Amygdala (tissue), 56 donors: ENCODE measurements around the gene EID2.

ENCODE experiments used
- DNase-seq, 56 donors: peaks; one replicate each; lab custom pipeline; 2025; lab: John Stamatoyannopoulos, UW

The EID2 gene

GRCh38 chr19:39506598-39506943 is 33.4 kb downstream of the EID2 start:
- DNase-seq: no peak

- DNase-seq: peak in 6 of 56 donors; percentile 2 to 34 (median 6)
Measured at GRCh38 chr19:39502640-39503417, 37.1 kb downstream of the EID2 start.

GRCh38 chr19:39501340-39501739 is 38.6 kb downstream of the EID2 start:
- DNase-seq: no peak

GRCh38 chr19:39500543-39500942 is 39.4 kb downstream of the EID2 start:
- no peak for DNase-seq

- no peak for DNase-seq
Measured at GRCh38 chr19:39499932-39500331, 40.0 kb downstream of the EID2 start.

GRCh38 chr19:39498798-39499642 is 40.9 kb downstream of the EID2 start, which contains the start of gene DLL3:
DLL3 (plus strand) TSS chr19:39498947; CDS start chr19:39498975, 28 bp downstream.
- peak in 3 of 56 donors; percentile 2 to 20 (median 18) for DNase-seq

- peak in 25 of 56 donors; percentile 4 to 59 (median 17) for DNase-seq
Measured at GRCh38 chr19:39497996-39498797, 41.8 kb downstream of the EID2 start.

- peak in 2 of 56 donors; percentile 19 to 35 for DNase-seq
Measured at GRCh38 chr19:39497701-39497995, 42.3 kb downstream of the EID2 start.

GRCh38 chr19:39496063-39496462 is 43.9 kb downstream of the EID2 start:
- DNase-seq: no peak

- no peak for DNase-seq
Measured at GRCh38 chr19:39494661-39495060, 45.3 kb downstream of the EID2 start.

GRCh38 chr19:39492788-39493187 is 47.2 kb downstream of the EID2 start:
- DNase-seq: no peak

GRCh38 chr19:39492225-39492624 is 47.7 kb downstream of the EID2 start:
- DNase-seq: no peak

GRCh38 chr19:39489756-39490155 is 50.2 kb downstream of the EID2 start:
- no peak for DNase-seq
